Activated CD8-positive, alpha-beta memory T cell treated with anti-CD3 and anti-CD28 coated beads, Interleukin-2, amount 50 U/mL, for 48 hours (primary cell): ENCODE measurements around the gene UMODL1.
"Not testable (repeated sequence)": the region's sequence is repeated elsewhere in the genome, so short reads cannot be mapped to it uniquely, and the experiment has no call there.

ENCODE experiments used
- DNase-seq: peaks from one replicate; pipeline ENCODE4 v3.0.0-alpha.2; 2020

UMODL1 gene

GRCh38 chr21:42172596-42173483 is 101.7 kb downstream of the UMODL1 start:
- peak; percentile 42 for DNase-seq

GRCh38 chr21:42174173-42174572 is 103.1 kb downstream of the UMODL1 start:
- DNase-seq: peak; percentile 48

GRCh38 chr21:42175110-42175710 is 104.1 kb downstream of the UMODL1 start:
- no peak for DNase-seq

DNA sequence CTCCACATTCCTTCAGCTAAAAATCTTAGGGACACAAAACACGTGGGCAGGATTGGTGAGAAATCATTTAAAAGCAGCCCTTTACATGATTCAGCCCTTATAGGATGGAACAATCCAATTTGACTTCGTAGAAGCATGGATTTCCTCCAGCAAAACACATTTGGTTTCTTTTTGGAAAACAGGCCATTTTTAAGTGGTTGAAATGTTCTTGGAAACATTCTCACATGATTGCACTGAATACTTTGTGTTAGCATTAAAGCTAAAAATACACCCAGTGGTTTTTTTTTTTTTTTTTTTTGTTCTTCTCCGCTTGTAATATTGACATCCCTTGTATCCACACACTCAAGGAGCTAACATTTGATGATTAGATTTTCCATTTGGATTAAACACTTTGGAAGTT is 105.7 kb downstream of the UMODL1 start:
- no peak for DNase-seq

GRCh38 chr21:42179316-42179715 is 108.2 kb downstream of the UMODL1 start:
- no peak for DNase-seq

DNA sequence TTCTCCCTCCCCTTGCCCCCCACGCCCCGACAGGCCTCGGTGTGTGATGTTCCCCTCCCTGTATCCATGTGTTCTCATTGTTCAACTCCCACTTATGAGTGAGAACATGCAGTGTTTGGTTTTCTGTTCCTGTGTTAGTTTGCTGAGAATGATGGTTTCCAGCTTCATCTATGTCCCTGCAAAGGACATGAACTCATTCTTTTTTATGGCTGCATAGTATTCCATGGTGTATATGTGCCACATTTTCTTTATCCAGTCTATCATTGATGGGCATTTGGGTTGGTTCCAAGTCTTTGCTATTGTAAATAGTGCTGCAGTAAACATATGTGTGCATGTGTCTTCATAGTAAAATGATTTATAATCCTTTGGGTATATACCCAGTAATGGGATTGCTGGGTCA is 108.9 kb downstream of the UMODL1 start:
- DNase-seq: not testable (repeated sequence)

- no peak for DNase-seq
Measured at GRCh38 chr21:42182713-42183371, 111.7 kb downstream of the UMODL1 start.

- no peak for DNase-seq
Measured at GRCh38 chr21:42183374-42184266, 112.5 kb downstream of the UMODL1 start.

DNA sequence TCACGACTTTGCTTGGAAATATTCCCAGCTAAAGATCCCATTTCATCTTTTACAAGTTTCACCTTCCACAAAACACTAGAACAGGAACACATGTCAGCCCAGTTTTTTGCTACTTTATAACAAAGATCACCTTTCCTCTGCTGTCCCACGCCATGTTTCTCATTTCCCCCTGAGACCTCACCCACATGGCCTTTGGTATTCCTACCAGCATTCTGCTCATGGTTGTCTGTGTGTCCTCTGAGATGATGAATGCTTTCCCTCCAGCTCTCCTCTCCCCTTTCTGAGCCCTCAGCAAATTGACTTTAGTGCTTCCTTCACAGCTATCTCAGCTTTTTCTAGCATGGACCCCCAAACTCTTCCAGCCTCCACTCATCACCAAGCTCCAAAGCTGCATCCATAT is 115.5 kb downstream of the UMODL1 start:
- DNase-seq: no peak

- peak; percentile 75 for DNase-seq
Measured at GRCh38 chr21:42187976-42188653, 117.0 kb downstream of the UMODL1 start.

GRCh38 chr21:42188663-42189062 is 117.5 kb downstream of the UMODL1 start:
- DNase-seq: no peak

DNA sequence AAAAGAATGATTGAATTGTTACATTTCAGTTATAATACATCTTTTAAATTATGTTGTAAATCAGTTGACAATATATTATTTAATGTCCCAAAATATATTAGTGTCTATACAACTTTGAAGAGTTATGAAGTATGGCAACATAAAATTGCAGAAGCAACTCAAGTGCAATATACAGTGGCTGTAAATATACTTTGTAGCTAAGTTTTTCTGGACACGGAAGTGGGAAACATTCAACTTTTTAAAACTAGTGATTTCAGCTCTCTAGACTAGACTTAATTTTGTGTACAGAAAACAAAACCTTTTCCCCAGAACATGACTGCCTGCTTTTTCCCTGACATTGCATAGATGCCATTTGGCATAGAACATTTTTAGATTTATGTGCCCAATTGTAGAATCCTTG is 118.3 kb downstream of the UMODL1 start:
- no peak for DNase-seq

DNA sequence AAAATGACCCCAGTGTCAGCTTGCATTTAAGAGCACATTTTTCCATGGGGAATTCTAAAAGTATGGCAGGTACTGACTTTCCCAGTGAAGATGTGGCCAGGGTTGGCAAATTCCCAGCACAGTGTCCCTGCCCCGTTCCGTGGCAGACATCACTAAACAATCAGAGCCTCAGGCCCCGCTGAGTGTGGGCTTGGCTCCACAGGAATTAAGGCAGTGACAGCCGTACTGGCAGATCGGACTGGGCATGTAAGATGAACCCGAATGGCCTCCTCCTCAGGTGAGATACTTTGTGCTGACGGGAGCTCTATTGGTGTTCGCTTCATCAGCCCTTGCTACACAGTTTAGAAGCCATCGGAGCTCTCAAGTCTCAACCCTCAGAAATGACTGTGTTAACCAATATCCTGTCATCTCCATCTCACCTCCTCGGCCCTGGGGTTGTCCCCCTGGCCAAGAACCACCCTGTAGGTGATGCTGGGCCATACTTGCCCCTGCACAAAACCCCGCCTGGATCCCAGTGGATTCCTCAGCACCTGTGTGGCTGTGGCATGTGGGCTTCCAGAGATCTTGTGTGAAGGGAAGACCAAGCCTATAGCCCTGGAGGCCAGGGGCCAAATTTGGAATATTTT is 118.9 kb downstream of the UMODL1 start:
- peak; percentile 67 for DNase-seq

- DNase-seq: no peak
Measured at GRCh38 chr21:42190486-42190863, 119.4 kb downstream of the UMODL1 start.

DNA sequence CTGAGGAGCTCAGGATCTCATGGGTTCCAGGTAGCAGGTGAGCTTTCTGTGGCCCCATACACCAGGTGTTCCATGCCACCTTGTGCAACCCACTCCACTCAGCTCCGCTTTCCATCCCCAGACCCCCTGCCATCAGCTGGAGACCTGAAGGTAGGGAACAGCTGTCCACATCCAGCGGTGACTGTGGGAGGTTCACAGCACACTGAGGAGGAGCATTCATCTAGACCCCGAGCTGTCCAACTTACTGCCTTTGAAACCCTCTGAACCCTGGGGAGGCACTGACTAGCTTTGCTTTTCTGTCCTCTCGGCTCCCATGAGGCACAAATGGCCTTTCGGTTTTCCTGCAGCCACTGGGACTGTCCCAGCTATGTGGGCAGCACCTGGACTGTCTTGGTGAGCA is 119.9 kb downstream of the UMODL1 start:
- DNase-seq: no peak

- DNase-seq: no peak
Measured at GRCh38 chr21:42191696-42192595, 120.8 kb downstream of the UMODL1 start.
